C4-2B (cell line): ENCODE measurements around the gene DFFA.

Source experiments
- H3K27ac ChIP-seq: fragments of 450-650 bp; 2 replicates; pipeline ENCODE4 v1.5.1; 2017
- CTCF ChIP-seq: fragments of 450-650 bp; conservative IDR thresholded peaks from 2 replicates; pipeline ENCODE4 v1.5.1; 2017; ENCODE audit warnings: mild to moderate bottlenecking
- ZFX ChIP-seq: fragments of 450-650 bp; IDR thresholded peaks from 2 replicates; pipeline ENCODE4 v1.6.1; 2017

The DFFA gene

GRCh38 chr1:10474613-10475507 lies 2.5 kb upstream of the DFFA start, which contains the start of gene PEX14:
Gene PEX14, plus strand, starts transcription at chr1:10474950. Its CDS starts 17 bp downstream, at chr1:10474967.
- peak within 1 kb of the TSS; percentile 77 for H3K27ac ChIP-seq
- TF ChIP-seq CTCF (no peak), ZFX (no peak)

- peak overlapping the region; percentile 77 for H3K27ac ChIP-seq
Observed at GRCh38 chr1:10474309-10474612, 1.9 kb upstream of the DFFA start.

GRCh38 chr1:10473145-10473765 lies 926 bp upstream of the DFFA start:
- TF ChIP-seq CTCF = no peak
- TF ChIP-seq ZFX = no peak
- no peak overlapping the region; the same call in 1 of the 2 replicates for H3K27ac ChIP-seq

GRCh38 chr1:10471411-10472219 lies 714 bp downstream of the DFFA start:
- TF ChIP-seq CTCF (no peak), ZFX (no peak)

GRCh38 chr1:10470043-10470442 lies 2.3 kb downstream of the DFFA start:
- TF ChIP-seq CTCF (no peak), ZFX (no peak)

More at GRCh38 chr1:10471411-10472219, 714 bp downstream of the DFFA start:
- peak overlapping the region; percentile 79 for H3K27ac ChIP-seq

GRCh38 chr1:10467078-10467477 lies 5.3 kb downstream of the DFFA start:
- H3K27ac ChIP-seq = no peak overlapping the region
- TF ChIP-seq ZFX = no peak
- no peak for TF ChIP-seq CTCF

More at GRCh38 chr1:10470043-10470442, 2.3 kb downstream of the DFFA start:
- no peak overlapping the region for H3K27ac ChIP-seq

GRCh38 chr1:10459184-10459583 lies 13.1 kb downstream of the DFFA start:
- no peak overlapping the region for H3K27ac ChIP-seq
- no peak for TF ChIP-seq ZFX
- TF ChIP-seq CTCF = no peak
